ENCODE measurements around the gene CLSTN3.

The CLSTN3 gene

DNA sequence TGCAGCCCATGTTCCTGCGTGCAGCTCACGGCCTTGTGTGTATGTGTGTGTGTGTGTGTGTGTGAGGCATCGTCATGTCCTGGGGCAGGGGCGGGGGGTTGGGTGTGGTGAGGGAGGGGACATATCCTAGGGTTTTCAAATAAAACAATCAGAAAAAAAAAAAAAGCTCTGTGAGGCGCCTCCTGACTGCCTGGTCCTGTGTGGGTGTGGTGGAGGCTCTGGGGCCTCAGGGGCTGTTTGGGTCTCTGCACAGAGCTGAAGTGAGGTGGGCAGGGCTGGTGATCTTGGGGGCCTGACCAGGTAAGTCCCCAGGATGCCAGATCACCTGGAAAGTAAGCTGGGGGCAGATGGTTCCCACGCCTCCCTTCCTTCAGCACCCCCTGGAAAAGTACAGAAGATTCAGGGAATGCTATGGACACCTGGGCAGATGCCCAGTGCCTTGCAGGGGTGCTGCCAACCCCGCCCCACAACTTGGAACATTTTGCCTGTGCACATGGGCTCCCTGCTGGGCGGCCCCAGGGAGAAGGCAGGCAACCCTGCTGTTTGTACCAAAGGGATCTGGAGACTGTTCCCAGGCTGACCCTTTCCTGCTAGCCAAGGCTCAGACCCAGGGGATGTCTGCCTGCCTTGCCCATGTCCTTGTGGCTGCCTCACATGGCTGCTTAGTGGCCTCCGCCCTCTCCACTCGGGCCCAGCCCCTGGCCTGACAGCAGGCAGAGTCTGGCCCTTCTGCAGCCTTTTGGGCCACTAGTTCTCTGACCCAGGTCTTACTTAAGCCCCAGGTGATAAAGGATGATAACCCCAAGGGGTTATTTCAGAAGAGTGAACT is 28.8 kb downstream of the CLSTN3 start:
- no peak for TF ChIP-seq CREB1 (IDR thresholded peaks at IDR 0.05; ENCODE audit: low read depth)
- TF ChIP-seq, protein P1, sequence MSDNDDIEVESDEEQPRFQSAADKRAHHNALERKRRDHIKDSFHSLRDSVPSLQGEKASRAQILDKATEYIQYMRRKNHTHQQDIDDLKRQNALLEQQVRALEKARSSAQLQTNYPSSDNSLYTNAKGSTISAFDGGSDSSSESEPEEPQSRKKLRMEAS (IDR thresholded peaks at IDR 0.05) = peak; percentile 54
- TF ChIP-seq NFIC (IDR thresholded peaks at IDR 0.05) = peak; percentile 70
- peak; percentile 47; the same call in 1 of the 2 replicates for TF ChIP-seq EP300 (IDR thresholded peaks at IDR 0.05; ENCODE audit: borderline replicate concordance)
- TF ChIP-seq USF1 (IDR thresholded peaks at IDR 0.05) = no peak
- no peak for TF ChIP-seq EGR1 (IDR thresholded peaks at IDR 0.05)
- TF ChIP-seq ZBTB7A (IDR thresholded peaks at IDR 0.05; ENCODE audit: low read depth) = no peak
- no peak for TF ChIP-seq RAD21 (IDR thresholded peaks at IDR 0.05; ENCODE audit: low read depth)
- TF ChIP-seq CEBPB (IDR thresholded peaks at IDR 0.05) = no peak
- TF ChIP-seq TEAD4 (IDR thresholded peaks at IDR 0.05) = no peak
- no peak for TF ChIP-seq TAF1 (IDR thresholded peaks at IDR 0.05; ENCODE audit: low read depth)

DNA sequence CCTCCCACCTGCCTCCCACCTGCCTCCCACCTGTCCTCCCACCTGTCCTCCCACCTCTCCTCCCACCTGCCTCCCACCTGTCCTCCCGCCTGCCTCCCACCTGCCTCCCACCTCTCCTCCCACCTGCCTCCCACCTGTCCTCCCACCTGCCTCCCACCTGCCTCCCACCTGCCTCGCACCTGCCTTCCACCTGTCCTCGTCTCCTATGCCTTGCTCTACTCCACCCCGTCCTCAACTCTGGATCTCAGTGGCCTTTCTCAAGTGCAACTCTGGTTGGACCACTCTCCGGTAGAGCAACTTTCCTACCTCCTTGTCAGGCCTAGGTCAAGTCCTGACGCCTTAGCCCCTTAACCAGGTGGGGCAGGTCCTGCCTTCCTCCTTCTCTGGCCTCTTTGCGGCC is 30.0 kb downstream of the CLSTN3 start:
- TF ChIP-seq EGR1 (IDR thresholded peaks at IDR 0.05) (no peak), CEBPB (IDR thresholded peaks at IDR 0.05) (no peak), YY1 (IDR thresholded peaks at IDR 0.05; ENCODE audit: low read depth) (no peak), ZBTB7A (IDR thresholded peaks at IDR 0.05; ENCODE audit: low read depth) (no peak), REST (IDR thresholded peaks at IDR 0.05; ENCODE audit: low read depth) (no peak), NFIC (IDR thresholded peaks at IDR 0.05) (no peak), TEAD4 (IDR thresholded peaks at IDR 0.05) (no peak), TAF1 (IDR thresholded peaks at IDR 0.05; ENCODE audit: low read depth) (no peak), EP300 (IDR thresholded peaks at IDR 0.05; ENCODE audit: borderline replicate concordance) (no peak)
- TF ChIP-seq, protein P1 (IDR thresholded peaks at IDR 0.05) = no peak

GRCh38 chr12:7161327-7161726 is 31.2 kb downstream of the CLSTN3 start:
- no peak for TF ChIP-seq EGR1 (IDR thresholded peaks at IDR 0.05)
- no peak for TF ChIP-seq ZBTB7A (IDR thresholded peaks at IDR 0.05; ENCODE audit: low read depth)
- TF ChIP-seq CREB1 (IDR thresholded peaks at IDR 0.05; ENCODE audit: low read depth) = no peak
- TF ChIP-seq USF1 (IDR thresholded peaks at IDR 0.05) = no peak
- TF ChIP-seq YY1 (IDR thresholded peaks at IDR 0.05; ENCODE audit: low read depth) = no peak
- TF ChIP-seq TEAD4 (IDR thresholded peaks at IDR 0.05) = no peak

GRCh38 chr12:7161811-7162210 is 31.6 kb downstream of the CLSTN3 start:
- no peak for TF ChIP-seq CEBPB (IDR thresholded peaks at IDR 0.05)
- no peak for TF ChIP-seq ZBTB7A (IDR thresholded peaks at IDR 0.05; ENCODE audit: low read depth)
- no peak for TF ChIP-seq RAD21 (IDR thresholded peaks at IDR 0.05; ENCODE audit: low read depth)
- TF ChIP-seq EP300 (IDR thresholded peaks at IDR 0.05; ENCODE audit: borderline replicate concordance) = no peak
- no peak for TF ChIP-seq REST (IDR thresholded peaks at IDR 0.05; ENCODE audit: low read depth)
- TF ChIP-seq, protein P1 (IDR thresholded peaks at IDR 0.05) = no peak
- no peak for TF ChIP-seq YY1 (IDR thresholded peaks at IDR 0.05; ENCODE audit: low read depth)
- no peak for TF ChIP-seq FOXM1 (IDR thresholded peaks at IDR 0.05; ENCODE audit: borderline replicate concordance, low read depth)

- TF ChIP-seq NFIC (IDR thresholded peaks at IDR 0.05) (no peak), YY1 (IDR thresholded peaks at IDR 0.05; ENCODE audit: low read depth) (no peak), RAD21 (IDR thresholded peaks at IDR 0.05; ENCODE audit: low read depth) (peak; percentile 52; the same call in 1 of the 2 replicates), EP300 (IDR thresholded peaks at IDR 0.05; ENCODE audit: borderline replicate concordance) (no peak), CEBPB (IDR thresholded peaks at IDR 0.05) (no peak), EGR1 (IDR thresholded peaks at IDR 0.05) (no peak), REST (IDR thresholded peaks at IDR 0.05; ENCODE audit: low read depth) (no peak)
- TF ChIP-seq, protein P1 (IDR thresholded peaks at IDR 0.05) = peak; percentile 49
These were observed 32.5 kb downstream of the CLSTN3 start for GRCh38 chr12:7162691-7163114.
